Endothelial cell of umbilical vein (primary cell): Measurements from ENCODE around the gene TMEM8B. TPM values are rescaled to one million over a fixed set of nuclear protein-coding genes. Genes with fewer than 3 reads are reported as not detected.

Experiments used
- BruUV-seq: library from RNA; stranded (reverse); fragments of 400-500 nt; replicated peaks from 2 replicates; lab custom pipeline; 2021; lab: Mats Ljungman, UMichigan
- CTCF ChIA-PET: fragments of 300-600, 350-600 bp; sonication (Branson Sonifier 250); formaldehyde crosslinking; loops from one replicate; lab custom pipeline; 2021; ENCODE audit warnings: antibody characterized with exemption, inconsistent platforms; lab: Charles Lee
- POLR2A ChIA-PET: fragments of 300-600, 350-600 bp; sonication (Branson Sonifier 250); formaldehyde crosslinking; loops from one replicate; lab custom pipeline; 2021; ENCODE audit warnings: antibody characterized with exemption, inconsistent platforms; lab: Charles Lee
- DNase-seq: peaks from one replicate; pipeline ENCODE4 v3.0.0-alpha.2; 2011; ENCODE audit warnings: low read depth, low spot score
- FAIRE-seq: peaks from 2 replicates; lab custom pipeline; 2011; peaks lifted over from hg19 to GRCh38; lab: Jason Lieb, UNC
- H2AFZ ChIP-seq: 2 replicates; pipeline ENCODE4 v1.6.0; 2012; ENCODE audit warnings: low read depth, low read length, control low read depth, inconsistent platforms
- H3K27ac ChIP-seq: 2 replicates; pipeline ENCODE4 v1.5.1; 2011; ENCODE audit warnings: low read depth, mild to moderate bottlenecking, control low read depth, low read length, moderate library complexity; ENCODE audit not compliant: insufficient read depth
- H3K27me3 ChIP-seq, 2 experiments: 2 replicates each; pipeline versions ENCODE4 v1.6.0 to v1.6.1; 2011; ENCODE audit warnings: low read length in 2 of 2, mixed read lengths in 1 of 2; ENCODE audit not compliant: control insufficient read depth in 2 of 2, insufficient read depth in 2 of 2
- H3K36me3 ChIP-seq, 2 experiments: 2 replicates in 1 of 2; 3 replicates in 1 of 2; pipeline ENCODE4 v1.5.1; 2011; ENCODE audit warnings: low read length in 2 of 2, mild to moderate bottlenecking in 1 of 2, moderate library complexity in 1 of 2; ENCODE audit not compliant: control insufficient read depth in 2 of 2, insufficient read depth in 2 of 2; ENCODE audit errors: extremely low read depth in 1 of 2
- H3K4me1 ChIP-seq: 3 replicates; pipeline ENCODE4 v1.5.1; 2011; ENCODE audit warnings: mild to moderate bottlenecking, low read length; ENCODE audit not compliant: control insufficient read depth, insufficient read depth; ENCODE audit errors: extremely low read depth
- H3K4me2 ChIP-seq: 2 replicates; pipeline ENCODE4 v1.6.1; 2011; ENCODE audit warnings: low read length, control low read depth, mixed read lengths; ENCODE audit not compliant: insufficient read depth
- H3K4me3 ChIP-seq, 3 experiments: fragments of 200-600 bp in 1 of 3; sonication (generic), shearing (Covaris generic) in 1 of 3; replicated peaks in 1 of 3; 2 replicates each; pipeline ENCODE4 v1.5.1; 2011 to 2016; ENCODE audit warnings: control low read depth in 3 of 3, low read length in 3 of 3, mild to moderate bottlenecking in 2 of 3, inconsistent platforms in 1 of 3, low read depth in 1 of 3, moderate library complexity in 1 of 3; ENCODE audit not compliant: insufficient read depth in 1 of 3
- H3K79me2 ChIP-seq: 2 replicates; pipeline ENCODE4 v1.6.0; 2012; ENCODE audit warnings: low read length, inconsistent platforms; ENCODE audit not compliant: control insufficient read depth, insufficient read depth
- H3K9ac ChIP-seq: replicated peaks from 2 replicates; pipeline ENCODE3; 2011; ENCODE audit warnings: low read length, control low read depth; ENCODE audit not compliant: insufficient read depth; ENCODE audit errors: extremely low read depth
- H3K9me1 ChIP-seq: replicated peaks from 3 replicates; pipeline ENCODE4 v1.6.0; 2011; ENCODE audit warnings: mild to moderate bottlenecking, low read length; ENCODE audit not compliant: control insufficient read depth, insufficient read depth; ENCODE audit errors: extremely low read depth
- H3K9me3 ChIP-seq: replicated peaks from 2 replicates; pipeline ENCODE4 v1.5.1; 2012; ENCODE audit warnings: low read length, inconsistent platforms; ENCODE audit not compliant: control insufficient read depth, insufficient read depth
- H4K20me1 ChIP-seq: replicated peaks from 2 replicates; pipeline ENCODE3; 2011; ENCODE audit warnings: mild to moderate bottlenecking, low read length; ENCODE audit not compliant: control insufficient read depth, insufficient read depth; ENCODE audit errors: extremely low read depth
- CTCF ChIP-seq, 2 donors: IDR thresholded peaks; 1 replicate in 1 of 2; 2 replicates in 1 of 2; pipeline ENCODE4 v1.5.1; 2011; ENCODE audit warnings: low read length in 2 of 2, mild to moderate bottlenecking in 2 of 2, moderate library complexity in 2 of 2, control low read depth in 1 of 2, inconsistent platforms in 1 of 2, low read depth in 1 of 2; ENCODE audit not compliant: insufficient read depth in 1 of 2; ENCODE audit errors: extremely low read depth in 1 of 2
- EZH2 ChIP-seq: IDR thresholded peaks from 2 replicates; pipeline ENCODE4 v1.6.1; 2012; ENCODE audit warnings: borderline replicate concordance, low read depth, mild to moderate bottlenecking, moderate library complexity, low read length, inconsistent platforms; ENCODE audit not compliant: severe bottlenecking
- FOS ChIP-seq: IDR thresholded peaks from 2 replicates; pipeline ENCODE4 v1.6.1; 2011; ENCODE audit warnings: mild to moderate bottlenecking, low read length, moderate library complexity, borderline replicate concordance; ENCODE audit not compliant: insufficient read depth
- GATA2 ChIP-seq: IDR thresholded peaks from 2 replicates; pipeline ENCODE4 v1.7.0; 2011; ENCODE audit warnings: low read depth, mild to moderate bottlenecking, moderate library complexity, mixed read lengths, low read length; ENCODE audit not compliant: insufficient read length, insufficient read depth
- JUN ChIP-seq: IDR thresholded peaks from 2 replicates; pipeline ENCODE4 v1.6.1; 2011; ENCODE audit warnings: borderline replicate concordance, low read depth; ENCODE audit not compliant: insufficient read length, insufficient read depth
- MAX ChIP-seq: IDR thresholded peaks from 2 replicates; pipeline ENCODE4 v1.6.1; 2011; ENCODE audit not compliant: insufficient read depth, insufficient read length
- MYC ChIP-seq: IDR thresholded peaks from one replicate; pipeline ENCODE4 v1.6.1; 2011; ENCODE audit warnings: mild to moderate bottlenecking, low read depth, low read length
- POLR2A ChIP-seq: IDR thresholded peaks from 2 replicates; pipeline ENCODE4 v1.6.1; 2012; ENCODE audit warnings: low read depth, mild to moderate bottlenecking, control low read depth, low read length
- POLR2AphosphoS5 ChIP-seq: IDR thresholded peaks from 2 replicates; pipeline ENCODE4 v1.6.1; 2012; ENCODE audit warnings: low read depth, mild to moderate bottlenecking, control low read depth, low read length, moderate library complexity; ENCODE audit not compliant: insufficient read depth
- dilution Hi-C: fragments of 300-500 bp; cut with MboI; formaldehyde crosslinking; loops from one replicate; pipeline ENCODE4 v1.15.0; 2019; ENCODE audit warnings: low sequenced_read_pairs; ENCODE audit not compliant: extremely low pct_ligation_motif_present
- intact Hi-C: fragments of 100-400 bp; cut with micrococcal nuclease; formaldehyde crosslinking; loops from one replicate; pipeline ENCODE4 v1.10.0; 2022
- polyA plus RNA-seq, 4 experiments: library from polyadenylated mRNA; depleted of rRNA in 3 of 4; stranded (reverse) in 3 of 4; unstranded in 1 of 4; fragments of >200 nt; gene quantifications; 2 replicates each; pipeline versions ENCODE4 v1.2.1 to v1.2.3, GENCODE V29; 2011 to 2012; ENCODE audit warnings: missing spikeins in 1 of 4
- total RNA-seq: library from RNA; stranded (reverse); gene quantifications from 2 replicates; pipeline ENCODE4 v1.2.3, GENCODE V29; 2021

Gene TMEM8B
- total and polyA plus RNA-seq, 2 donors (not counting 3 experiments of a cell fraction or from before 2014, with no cell fraction given), result 2.5 to 3.6 TPM

GRCh38 chr9:35841645-35841900 lies 12.5 kb downstream of the TMEM8B start:
- H3K9me3 ChIP-seq, result no peaks in the 10 kb centered on the region

More at GRCh38 chr9:35841645-35841900, 12.5 kb downstream of the TMEM8B start:
- Histone ChIP-seq H3K27me3 (peaks cover 0 to 18% of the 10 kb centered on the region in 2 experiments), H3K27ac (no peak overlapping the region), H2AFZ (no peak overlapping the region), H3K36me3 (no peaks in the 10 kb centered on the region), H3K9ac (no peak overlapping the region), H3K4me1 (peaks cover 16% of the 10 kb centered on the region), H3K79me2 (no peaks in the 10 kb centered on the region), H3K9me1 (no peaks in the 10 kb centered on the region), H3K4me2 (no peak overlapping the region), H3K4me3 (no peak overlapping the region), H4K20me1 (no peaks in the 10 kb centered on the region)
- FAIRE-seq (no peak), DNase-seq (no peak)
- intact Hi-C loops, result no loop called here
- TF ChIP-seq MAX (no peak), POLR2AphosphoS5 (no peak), POLR2A (no peak), EZH2 (no peak), MYC (no peak), CTCF (IDR thresholded peaks at IDR 0.05; ENCODE audit: extremely low read depth in 1 of 2, insufficient read depth in 1 of 2, low read depth in 1 of 2, low read length in 2 of 2) (no peak), JUN (no peak), FOS (no peak), GATA2 (no peak)
- dilution Hi-C loops, result no loop called here
- ChIA-PET POLR2A (no interaction called here), CTCF (interaction anchor here (0.7 to 2.7 kb wide), 4 partner anchors 12 to 41 kb away, joined by 3 to 10 read pairs (median 6); partner anchors contain the start of gene TMEM8B)
- no TSS peak for BruUV-seq
